ENCODE measurements around the gene DOP1B. TPM values are rescaled to one million over a fixed set of nuclear protein-coding genes. Genes with fewer than 3 reads are reported as not detected.
"Not testable (repeated sequence)": the region's sequence is repeated elsewhere in the genome, so short reads cannot be mapped to it uniquely, and the experiment has no call there.

DOP1B gene
- total RNA-seq, 1 experiment from 2014 or later: 3.3 TPM

- DNase-seq (ENCODE audit: low read depth): no peak
Measured at GRCh38 chr21:36171336-36171735, 14.7 kb downstream of the DOP1B start.

GRCh38 chr21:36171741-36172331 lies 15.2 kb downstream of the DOP1B start:
- DNase-seq (ENCODE audit: low read depth): no peak

GRCh38 chr21:36174780-36175179 lies 18.2 kb downstream of the DOP1B start:
- DNase-seq (ENCODE audit: low read depth): no peak

- DNase-seq (ENCODE audit: low read depth): no peak
Measured at GRCh38 chr21:36175771-36176565, 19.3 kb downstream of the DOP1B start.

GRCh38 chr21:36178349-36178748 lies 21.7 kb downstream of the DOP1B start:
- DNase-seq (ENCODE audit: low read depth): no peak

GRCh38 chr21:36179145-36179544 lies 22.5 kb downstream of the DOP1B start:
- DNase-seq (ENCODE audit: low read depth): no peak

- no peak for DNase-seq (ENCODE audit: low read depth)
Measured at GRCh38 chr21:36180963-36181362, 24.3 kb downstream of the DOP1B start.

- no peak for DNase-seq (ENCODE audit: low read depth)
Measured at GRCh38 chr21:36183144-36183795, 26.6 kb downstream of the DOP1B start.

GRCh38 chr21:36184545-36184944 lies 27.9 kb downstream of the DOP1B start:
- no peak for DNase-seq (ENCODE audit: low read depth)

- DNase-seq (ENCODE audit: low read depth): no peak
Measured at GRCh38 chr21:36185523-36185922, 28.9 kb downstream of the DOP1B start.

- DNase-seq (ENCODE audit: low read depth): no peak
Measured at GRCh38 chr21:36186081-36186480, 29.5 kb downstream of the DOP1B start.

- DNase-seq (ENCODE audit: low read depth): no peak
Measured at GRCh38 chr21:36186506-36187399, 30.1 kb downstream of the DOP1B start.

- DNase-seq (ENCODE audit: low read depth): no peak
Measured at GRCh38 chr21:36188081-36188681, 31.6 kb downstream of the DOP1B start.

GRCh38 chr21:36188937-36189336 lies 32.3 kb downstream of the DOP1B start:
- DNase-seq (ENCODE audit: low read depth): no peak

GRCh38 chr21:36190736-36191135 lies 34.1 kb downstream of the DOP1B start:
- DNase-seq (ENCODE audit: low read depth): no peak

GRCh38 chr21:36193200-36193599 lies 36.6 kb downstream of the DOP1B start:
- DNase-seq (ENCODE audit: low read depth): peak; percentile 44

- no peak for DNase-seq (ENCODE audit: low read depth)
Measured at GRCh38 chr21:36194024-36194423, 37.4 kb downstream of the DOP1B start.

- DNase-seq (ENCODE audit: low read depth): no peak
Measured at GRCh38 chr21:36195613-36196012, 39.0 kb downstream of the DOP1B start.

GRCh38 chr21:36199021-36199420 lies 42.4 kb downstream of the DOP1B start:
- DNase-seq (ENCODE audit: low read depth): no peak

- not testable (repeated sequence) for DNase-seq (ENCODE audit: low read depth)
Measured at GRCh38 chr21:36199575-36199974, 43.0 kb downstream of the DOP1B start.

GRCh38 chr21:36200081-36200561 lies 43.5 kb downstream of the DOP1B start:
- no peak for DNase-seq (ENCODE audit: low read depth)
